Ishikawa (cell line): ENCODE results near the gene DLEC1.
A peak's percentile ranks its signal among the peaks of the same experiment; 100 is the strongest.

Source experiments
- CEBPB ChIP-seq: IDR thresholded peaks from 2 replicates; pipeline ENCODE4 v1.6.1; 2012
- CREB1 ChIP-seq: IDR thresholded peaks from 2 replicates; pipeline ENCODE4 v1.6.1; 2012; ENCODE audit warnings: low read depth
- EGR1 ChIP-seq: IDR thresholded peaks from 2 replicates; pipeline ENCODE4 v1.6.1; 2012
- EP300 ChIP-seq: IDR thresholded peaks from 2 replicates; pipeline ENCODE4 v1.6.1; 2012; ENCODE audit warnings: borderline replicate concordance
- FOXM1 ChIP-seq: IDR thresholded peaks from 2 replicates; pipeline ENCODE4 v1.6.1; 2012; ENCODE audit warnings: low read depth, borderline replicate concordance
- NFIC ChIP-seq: IDR thresholded peaks from 2 replicates; pipeline ENCODE4 v1.6.1; 2012
- RAD21 ChIP-seq: IDR thresholded peaks from 2 replicates; pipeline ENCODE4 v1.6.1; 2012; ENCODE audit warnings: low read depth
- TAF1 ChIP-seq: IDR thresholded peaks from 2 replicates; pipeline ENCODE4 v1.6.1; 2012; ENCODE audit warnings: low read depth, mild to moderate bottlenecking
- TCF12 ChIP-seq: IDR thresholded peaks from 2 replicates; pipeline ENCODE4 v1.6.1; 2012; ENCODE audit warnings: low read depth
- TEAD4 ChIP-seq: IDR thresholded peaks from 2 replicates; pipeline ENCODE4 v1.6.1; 2012
- YY1 ChIP-seq: IDR thresholded peaks from 2 replicates; pipeline ENCODE4 v1.6.1; 2012; ENCODE audit warnings: low read depth
- ZBTB7A ChIP-seq: IDR thresholded peaks from 2 replicates; pipeline ENCODE4 v1.6.1; 2012; ENCODE audit warnings: low read depth
- TF ChIP-seq, protein P1 (sequence below): IDR thresholded peaks from 2 replicates; pipeline ENCODE4 v1.6.1; 2012
- TF ChIP-seq, protein P2 (sequence below): IDR thresholded peaks from 2 replicates; pipeline ENCODE4 v1.6.1; 2012
- TF ChIP-seq, protein P3 (sequence below): IDR thresholded peaks from 2 replicates; pipeline ENCODE4 v1.6.1; 2012; ENCODE audit warnings: low read depth, mild to moderate bottlenecking

DLEC1 gene

DNA sequence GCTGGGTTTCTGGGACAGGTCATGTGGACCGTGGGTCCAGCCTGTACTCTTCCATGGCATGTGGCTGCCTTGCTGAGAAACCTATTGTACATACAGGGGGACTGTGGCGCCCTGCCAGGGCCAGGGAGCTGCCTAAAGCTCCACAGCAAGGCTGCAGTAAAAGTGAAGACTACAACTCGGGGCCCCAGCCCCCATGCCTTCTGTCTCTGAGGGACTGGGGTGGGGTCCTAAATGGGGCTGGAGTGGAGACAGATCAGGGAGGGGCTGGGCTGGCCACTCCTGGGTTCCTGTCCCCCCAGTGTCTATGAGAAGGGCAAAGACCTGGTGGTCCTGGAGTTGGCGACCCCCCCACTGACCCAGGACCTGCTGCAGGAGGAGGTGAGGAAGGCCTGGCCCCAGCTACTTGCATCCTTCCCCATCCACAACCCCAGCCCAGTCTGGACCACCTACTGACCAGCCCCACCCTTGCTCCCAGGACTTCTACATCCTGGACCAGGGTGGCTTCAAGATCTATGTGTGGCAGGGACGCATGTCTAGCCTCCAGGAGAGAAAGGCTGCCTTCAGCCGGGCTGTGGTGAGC is 41.1 kb upstream of the DLEC1 start:
- TF ChIP-seq, protein P1, sequence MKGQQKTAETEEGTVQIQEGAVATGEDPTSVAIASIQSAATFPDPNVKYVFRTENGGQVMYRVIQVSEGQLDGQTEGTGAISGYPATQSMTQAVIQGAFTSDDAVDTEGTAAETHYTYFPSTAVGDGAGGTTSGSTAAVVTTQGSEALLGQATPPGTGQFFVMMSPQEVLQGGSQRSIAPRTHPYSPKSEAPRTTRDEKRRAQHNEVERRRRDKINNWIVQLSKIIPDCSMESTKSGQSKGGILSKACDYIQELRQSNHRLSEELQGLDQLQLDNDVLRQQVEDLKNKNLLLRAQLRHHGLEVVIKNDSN: no peak
- TF ChIP-seq FOXM1 (no peak), TCF12 (no peak), NFIC (no peak), TAF1 (no peak), RAD21 (no peak), ZBTB7A (no peak), EP300 (no peak), YY1 (no peak), TEAD4 (no peak), CREB1 (no peak), EGR1 (no peak)
- TF ChIP-seq, protein P2, sequence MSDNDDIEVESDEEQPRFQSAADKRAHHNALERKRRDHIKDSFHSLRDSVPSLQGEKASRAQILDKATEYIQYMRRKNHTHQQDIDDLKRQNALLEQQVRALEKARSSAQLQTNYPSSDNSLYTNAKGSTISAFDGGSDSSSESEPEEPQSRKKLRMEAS: no peak
- TF ChIP-seq, protein P3, sequence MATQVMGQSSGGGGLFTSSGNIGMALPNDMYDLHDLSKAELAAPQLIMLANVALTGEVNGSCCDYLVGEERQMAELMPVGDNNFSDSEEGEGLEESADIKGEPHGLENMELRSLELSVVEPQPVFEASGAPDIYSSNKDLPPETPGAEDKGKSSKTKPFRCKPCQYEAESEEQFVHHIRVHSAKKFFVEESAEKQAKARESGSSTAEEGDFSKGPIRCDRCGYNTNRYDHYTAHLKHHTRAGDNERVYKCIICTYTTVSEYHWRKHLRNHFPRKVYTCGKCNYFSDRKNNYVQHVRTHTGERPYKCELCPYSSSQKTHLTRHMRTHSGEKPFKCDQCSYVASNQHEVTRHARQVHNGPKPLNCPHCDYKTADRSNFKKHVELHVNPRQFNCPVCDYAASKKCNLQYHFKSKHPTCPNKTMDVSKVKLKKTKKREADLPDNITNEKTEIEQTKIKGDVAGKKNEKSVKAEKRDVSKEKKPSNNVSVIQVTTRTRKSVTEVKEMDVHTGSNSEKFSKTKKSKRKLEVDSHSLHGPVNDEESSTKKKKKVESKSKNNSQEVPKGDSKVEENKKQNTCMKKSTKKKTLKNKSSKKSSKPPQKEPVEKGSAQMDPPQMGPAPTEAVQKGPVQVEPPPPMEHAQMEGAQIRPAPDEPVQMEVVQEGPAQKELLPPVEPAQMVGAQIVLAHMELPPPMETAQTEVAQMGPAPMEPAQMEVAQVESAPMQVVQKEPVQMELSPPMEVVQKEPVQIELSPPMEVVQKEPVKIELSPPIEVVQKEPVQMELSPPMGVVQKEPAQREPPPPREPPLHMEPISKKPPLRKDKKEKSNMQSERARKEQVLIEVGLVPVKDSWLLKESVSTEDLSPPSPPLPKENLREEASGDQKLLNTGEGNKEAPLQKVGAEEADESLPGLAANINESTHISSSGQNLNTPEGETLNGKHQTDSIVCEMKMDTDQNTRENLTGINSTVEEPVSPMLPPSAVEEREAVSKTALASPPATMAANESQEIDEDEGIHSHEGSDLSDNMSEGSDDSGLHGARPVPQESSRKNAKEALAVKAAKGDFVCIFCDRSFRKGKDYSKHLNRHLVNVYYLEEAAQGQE: no peak

DNA sequence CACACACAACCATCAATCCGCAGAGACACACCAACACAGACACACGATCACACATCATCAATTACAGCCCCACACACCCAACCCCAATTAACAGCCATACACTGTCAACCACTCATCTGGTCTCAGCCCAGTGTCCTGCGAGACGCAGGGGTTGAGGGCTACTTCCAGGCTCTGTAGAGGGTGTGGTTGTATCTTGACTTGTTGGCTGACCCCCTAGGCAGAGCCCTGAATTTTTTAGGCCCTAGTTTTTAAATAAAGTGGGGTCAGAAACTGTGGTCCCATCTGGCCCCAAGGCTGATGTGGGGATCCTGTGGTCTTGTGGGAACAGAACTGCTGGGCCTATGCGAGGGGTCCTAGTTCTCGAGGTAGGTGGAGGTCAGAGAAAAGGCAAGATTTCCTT is 39.2 kb upstream of the DLEC1 start:
- no peak for TF ChIP-seq TCF12

DNA sequence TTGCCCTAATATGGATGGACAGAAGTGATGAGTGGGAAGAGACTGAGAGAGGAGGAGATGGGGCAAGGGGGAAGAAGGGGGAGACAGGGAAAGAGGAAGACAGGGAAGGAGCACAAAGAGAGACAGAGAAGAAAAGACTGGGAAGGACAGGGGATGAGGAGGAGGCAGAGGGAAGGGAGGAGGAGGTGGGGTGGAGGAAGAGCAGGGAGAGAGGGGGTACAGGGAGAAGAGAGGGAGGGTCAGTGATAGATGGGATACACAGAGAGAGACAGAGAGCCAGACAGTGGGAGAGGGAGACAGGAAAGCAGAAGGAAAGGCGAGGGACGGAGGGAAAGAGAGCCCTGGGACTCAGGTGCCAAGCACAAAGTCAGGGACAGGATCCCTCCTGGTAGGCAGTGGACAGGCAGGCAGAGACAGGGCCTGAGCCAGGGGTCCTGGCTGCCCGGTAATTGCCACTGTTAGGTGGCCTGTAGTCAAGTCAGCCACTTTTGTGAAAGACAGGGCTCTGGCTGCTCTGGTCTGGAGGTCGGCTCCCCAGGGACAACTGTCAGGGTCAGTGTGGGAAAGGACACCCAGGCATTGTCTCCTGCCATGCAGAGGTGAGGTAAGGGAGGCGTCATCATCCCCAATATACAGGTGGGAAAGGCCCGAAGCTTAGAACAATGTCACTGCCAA is 38.6 kb upstream of the DLEC1 start:
- TF ChIP-seq TCF12: no peak
- TF ChIP-seq, protein P1: no peak
- TF ChIP-seq, protein P2: no peak
- no peak for TF ChIP-seq TAF1
- no peak for TF ChIP-seq CREB1
- TF ChIP-seq YY1: no peak
- no peak for TF ChIP-seq EGR1
- no peak for TF ChIP-seq ZBTB7A

DNA sequence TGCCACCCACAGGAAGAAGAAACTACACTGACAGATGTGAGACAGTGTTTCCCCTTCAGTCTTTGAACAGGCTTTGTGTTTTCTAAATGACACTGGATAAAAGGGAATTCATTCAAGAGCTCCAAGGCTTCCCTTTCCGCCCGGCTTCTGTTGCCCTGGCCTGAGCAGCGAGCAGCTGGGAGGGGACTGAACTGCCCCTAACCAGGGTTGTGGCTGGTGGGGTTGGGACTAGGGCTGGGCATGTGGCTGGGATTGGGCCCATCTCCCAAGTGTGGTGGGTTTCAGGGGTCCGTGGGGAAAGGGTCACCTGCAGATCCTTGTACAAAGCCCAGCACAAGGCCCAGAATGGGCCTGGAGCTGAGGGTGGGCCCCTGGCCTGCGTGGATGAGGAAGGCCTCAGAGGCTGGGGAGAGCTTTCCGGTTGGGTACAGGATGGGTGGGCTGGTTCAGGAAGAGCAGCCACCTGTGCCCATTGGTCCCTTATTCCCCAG is 38.0 kb upstream of the DLEC1 start:
- TF ChIP-seq EP300 (no peak), NFIC (no peak), TCF12 (no peak), EGR1 (no peak), FOXM1 (no peak), RAD21 (no peak), TEAD4 (no peak), ZBTB7A (no peak)
- TF ChIP-seq, protein P2: no peak
- TF ChIP-seq, protein P1: no peak

DNA sequence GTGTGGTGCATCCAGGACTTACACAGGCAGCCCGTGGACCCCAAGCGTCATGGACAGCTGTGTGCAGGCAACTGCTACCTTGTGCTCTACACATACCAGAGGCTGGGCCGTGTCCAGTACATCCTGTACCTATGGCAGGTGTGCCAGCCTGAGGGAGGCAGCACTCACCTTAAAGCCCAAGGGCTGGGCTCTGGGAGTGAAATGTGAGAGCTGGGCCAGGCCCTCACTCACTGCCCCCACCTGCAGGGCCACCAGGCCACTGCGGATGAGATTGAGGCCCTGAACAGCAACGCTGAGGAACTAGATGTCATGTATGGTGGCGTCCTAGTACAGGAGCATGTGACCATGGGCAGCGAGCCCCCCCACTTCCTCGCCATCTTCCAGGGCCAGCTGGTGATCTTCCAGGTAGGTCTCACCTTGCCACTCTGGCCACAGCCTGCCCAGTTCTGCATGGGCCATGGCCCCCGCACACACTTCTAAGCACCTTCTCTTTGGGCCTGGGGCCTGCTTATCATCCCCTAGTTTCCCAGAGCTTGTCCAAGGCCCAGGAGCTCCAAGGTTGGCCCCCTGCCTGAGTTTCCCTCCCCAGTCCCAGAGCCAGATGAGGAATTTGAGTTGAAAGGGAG is 37.4 kb upstream of the DLEC1 start:
- no peak for TF ChIP-seq YY1
- TF ChIP-seq RAD21: peak; percentile 34

DNA sequence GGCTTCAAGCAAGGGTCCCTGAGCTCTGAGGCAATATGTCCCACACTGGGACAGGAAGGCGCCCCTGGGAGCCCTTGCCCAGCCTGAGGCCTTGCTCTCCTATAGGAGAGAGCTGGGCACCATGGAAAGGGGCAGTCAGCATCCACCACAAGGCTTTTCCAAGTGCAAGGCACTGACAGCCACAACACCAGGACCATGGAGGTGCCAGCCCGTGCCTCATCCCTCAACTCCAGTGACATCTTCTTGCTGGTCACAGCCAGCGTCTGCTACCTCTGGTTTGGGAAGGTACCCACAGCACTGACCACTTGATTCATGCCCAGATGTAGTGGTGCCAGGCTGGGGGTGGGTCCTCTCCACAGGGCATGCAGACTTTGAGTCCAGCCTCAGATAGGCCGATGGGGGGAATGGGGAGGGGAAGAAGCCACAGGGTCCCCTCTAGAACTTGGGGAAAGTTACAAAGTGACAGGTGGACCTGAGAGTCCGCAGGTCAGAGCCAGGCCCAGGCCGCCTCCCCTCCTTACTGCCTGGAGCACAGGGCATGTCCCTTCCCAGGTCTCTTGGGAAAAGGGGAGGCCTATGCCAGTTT is 36.6 kb upstream of the DLEC1 start:
- no peak for TF ChIP-seq TAF1
- TF ChIP-seq, protein P1: no peak
- TF ChIP-seq CREB1: no peak
- TF ChIP-seq, protein P2: no peak

DNA sequence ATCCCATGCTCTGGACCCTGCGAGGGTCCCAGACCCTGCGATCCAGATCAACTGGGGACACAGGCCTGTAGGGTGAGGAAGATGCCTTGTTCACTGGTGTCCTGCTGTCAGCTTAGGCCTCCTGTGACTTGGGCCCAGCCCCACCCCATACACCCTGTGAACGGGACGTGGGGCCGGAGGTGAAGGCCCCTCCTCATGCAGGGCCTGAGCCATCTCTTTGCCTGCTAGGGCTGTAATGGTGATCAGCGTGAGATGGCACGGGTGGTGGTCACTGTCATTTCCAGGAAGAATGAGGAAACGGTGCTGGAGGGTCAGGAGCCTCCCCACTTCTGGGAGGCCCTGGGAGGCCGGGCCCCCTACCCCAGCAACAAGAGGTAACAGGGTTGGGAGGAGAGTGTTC is 36.1 kb upstream of the DLEC1 start:
- TF ChIP-seq TEAD4: no peak
- no peak for TF ChIP-seq ZBTB7A
- TF ChIP-seq TCF12: no peak
- TF ChIP-seq YY1: no peak
- TF ChIP-seq CEBPB: no peak
